Astrocyte of the spinal cord (primary cell): Measurements from ENCODE around the gene FBN1.

Experiments
- DNase-seq: peaks from one replicate; pipeline ENCODE4 v3.0.0; 2011; ENCODE audit warnings: low read depth, low spot score
- H3K4me3 ChIP-seq: 2 replicates; pipeline ENCODE4 v1.5.1; 2011; ENCODE audit warnings: low read depth, mild to moderate bottlenecking, low read length, moderate library complexity
- in situ Hi-C: cut with HindIII; loops from 2 replicates; pipeline ENCODE4 v1.10.0; 2017; ENCODE audit warnings: low sequenced_read_pairs
- TF ChIP-seq, protein P1 (sequence below): IDR thresholded peaks from 2 replicates; pipeline ENCODE4 v1.5.1; 2012; ENCODE audit warnings: low read depth, mild to moderate bottlenecking, low read length, inconsistent platforms

The FBN1 gene

DNA sequence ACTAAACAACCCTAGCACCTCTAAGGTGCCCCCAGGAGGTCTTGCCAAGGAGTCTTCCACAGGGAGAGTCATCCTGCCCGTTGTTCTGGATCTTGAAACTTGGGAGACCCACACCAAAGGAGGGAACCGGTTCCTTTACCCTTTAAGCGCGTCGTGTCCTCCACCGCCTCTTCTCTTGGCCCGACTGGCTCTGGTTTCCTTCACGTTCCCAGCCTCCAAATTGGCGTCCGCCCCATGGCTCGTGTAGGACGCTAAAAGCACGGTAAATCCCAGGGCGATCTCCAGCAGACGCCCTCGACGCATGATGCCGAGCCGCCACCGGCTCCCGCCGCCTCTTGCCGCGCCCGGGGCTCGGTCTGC, 1.1 kb downstream of the FBN1 start:
- in situ Hi-C loops = no loop called here
- H3K4me3 ChIP-seq = peak overlapping the region; percentile 97
- peak; percentile 47 for DNase-seq
- TF ChIP-seq, protein P1, sequence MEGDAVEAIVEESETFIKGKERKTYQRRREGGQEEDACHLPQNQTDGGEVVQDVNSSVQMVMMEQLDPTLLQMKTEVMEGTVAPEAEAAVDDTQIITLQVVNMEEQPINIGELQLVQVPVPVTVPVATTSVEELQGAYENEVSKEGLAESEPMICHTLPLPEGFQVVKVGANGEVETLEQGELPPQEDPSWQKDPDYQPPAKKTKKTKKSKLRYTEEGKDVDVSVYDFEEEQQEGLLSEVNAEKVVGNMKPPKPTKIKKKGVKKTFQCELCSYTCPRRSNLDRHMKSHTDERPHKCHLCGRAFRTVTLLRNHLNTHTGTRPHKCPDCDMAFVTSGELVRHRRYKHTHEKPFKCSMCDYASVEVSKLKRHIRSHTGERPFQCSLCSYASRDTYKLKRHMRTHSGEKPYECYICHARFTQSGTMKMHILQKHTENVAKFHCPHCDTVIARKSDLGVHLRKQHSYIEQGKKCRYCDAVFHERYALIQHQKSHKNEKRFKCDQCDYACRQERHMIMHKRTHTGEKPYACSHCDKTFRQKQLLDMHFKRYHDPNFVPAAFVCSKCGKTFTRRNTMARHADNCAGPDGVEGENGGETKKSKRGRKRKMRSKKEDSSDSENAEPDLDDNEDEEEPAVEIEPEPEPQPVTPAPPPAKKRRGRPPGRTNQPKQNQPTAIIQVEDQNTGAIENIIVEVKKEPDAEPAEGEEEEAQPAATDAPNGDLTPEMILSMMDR = no peak

DNA sequence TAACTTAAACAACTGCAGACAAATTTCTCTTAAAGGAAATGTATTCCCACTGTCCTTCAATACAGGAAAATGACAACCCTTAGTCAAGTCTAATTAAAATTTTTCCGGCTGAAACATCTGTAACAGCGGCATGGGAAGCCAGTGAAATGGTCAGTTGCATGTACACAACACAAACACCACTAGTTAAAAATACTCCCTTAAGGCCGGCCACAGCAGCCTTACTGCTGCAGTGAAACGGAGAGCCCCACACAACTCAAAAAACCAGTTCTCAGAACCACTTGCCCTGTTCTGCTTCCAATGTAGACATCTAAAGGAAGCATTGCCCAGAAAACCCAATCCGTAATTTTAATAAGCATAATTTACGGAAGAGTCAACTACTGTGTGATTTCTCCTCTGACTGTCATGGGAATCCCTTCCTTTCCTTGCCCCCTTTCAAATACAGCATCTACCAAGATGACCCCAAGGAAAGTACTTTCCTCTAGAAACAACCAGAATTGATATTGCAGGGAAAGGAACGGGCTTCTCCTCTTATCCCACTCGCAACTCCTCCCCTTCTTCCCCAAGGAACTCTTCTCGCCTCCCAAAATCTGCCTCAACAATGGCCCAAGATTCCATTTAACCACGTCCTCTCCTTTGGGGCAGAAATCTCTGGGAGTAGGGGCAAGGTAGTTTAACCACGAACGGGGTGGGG, 1.6 kb downstream of the FBN1 start:
- DNase-seq = no peak
- in situ Hi-C loops = no loop called here
- H3K4me3 ChIP-seq = peak overlapping the region; percentile 97

DNA sequence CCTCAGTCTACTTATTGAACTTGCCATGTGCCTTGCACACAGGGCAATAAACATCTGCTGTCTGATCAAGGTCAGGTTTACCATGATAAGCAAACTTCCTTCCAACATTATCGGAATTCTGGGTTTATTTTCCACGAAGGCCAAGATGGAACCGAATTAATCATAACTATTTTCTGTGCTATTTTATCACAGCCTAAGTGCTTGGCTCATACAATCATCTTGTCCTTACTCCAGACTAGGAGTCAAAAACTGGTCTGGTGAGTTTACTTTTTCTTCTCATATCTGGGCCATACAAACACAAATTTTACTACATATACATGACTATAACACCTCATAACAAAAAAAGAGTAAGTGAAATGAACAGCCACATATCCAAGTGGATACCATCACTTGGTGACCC, 2.3 kb downstream of the FBN1 start:
- TF ChIP-seq, protein P1 = no peak
- DNase-seq = no peak
- in situ Hi-C loops = no loop called here
- H3K4me3 ChIP-seq = peak overlapping the region; percentile 97

More for the DNA sequence above, 1.6 kb downstream of the FBN1 start:
- TF ChIP-seq, protein P1 = no peak

DNA sequence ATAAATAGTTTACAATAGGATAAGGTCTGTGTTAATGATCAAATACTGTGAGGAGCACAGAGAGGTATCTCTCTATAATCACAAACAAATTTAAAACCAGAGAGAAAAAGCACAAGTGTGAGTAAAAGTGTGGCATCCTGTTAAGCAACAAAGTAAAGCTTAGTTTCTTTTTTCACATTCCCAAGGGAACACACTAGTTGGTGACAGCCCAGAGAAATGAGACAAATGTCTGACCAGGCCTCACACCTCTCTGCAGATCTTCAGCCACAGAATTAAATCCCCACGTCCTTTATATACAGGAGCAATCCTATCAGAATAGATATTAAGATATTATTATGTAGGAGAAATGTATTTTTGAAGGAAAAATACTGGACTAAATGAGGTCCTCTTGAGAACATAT, 2.7 kb downstream of the FBN1 start:
- in situ Hi-C loops = no loop called here
- TF ChIP-seq, protein P1 = no peak
- H3K4me3 ChIP-seq = peak overlapping the region; percentile 97
- DNase-seq = no peak

DNA sequence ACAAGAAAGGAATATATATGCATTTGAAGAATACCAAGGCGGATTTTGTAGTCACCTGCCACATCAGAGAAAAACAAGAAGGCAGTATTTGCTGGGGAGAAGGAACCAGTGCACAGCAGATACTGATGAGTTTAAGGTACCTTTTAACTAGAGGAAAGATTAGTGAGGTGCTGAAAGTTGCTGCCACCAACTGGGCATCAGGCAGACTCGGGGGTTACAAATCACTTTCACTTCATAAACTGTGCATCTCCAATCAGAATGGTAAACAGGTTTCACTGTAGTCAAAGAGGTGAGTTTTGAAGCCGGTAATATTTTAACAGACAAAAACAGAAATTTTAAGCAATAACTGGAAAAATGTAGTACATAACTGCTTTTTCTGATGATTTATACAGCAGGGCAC, 4.1 kb downstream of the FBN1 start:
- in situ Hi-C loops = no loop called here
- TF ChIP-seq, protein P1 = peak; percentile 41
- DNase-seq = peak; percentile 51
- peak overlapping the region; percentile 14 for H3K4me3 ChIP-seq

DNA sequence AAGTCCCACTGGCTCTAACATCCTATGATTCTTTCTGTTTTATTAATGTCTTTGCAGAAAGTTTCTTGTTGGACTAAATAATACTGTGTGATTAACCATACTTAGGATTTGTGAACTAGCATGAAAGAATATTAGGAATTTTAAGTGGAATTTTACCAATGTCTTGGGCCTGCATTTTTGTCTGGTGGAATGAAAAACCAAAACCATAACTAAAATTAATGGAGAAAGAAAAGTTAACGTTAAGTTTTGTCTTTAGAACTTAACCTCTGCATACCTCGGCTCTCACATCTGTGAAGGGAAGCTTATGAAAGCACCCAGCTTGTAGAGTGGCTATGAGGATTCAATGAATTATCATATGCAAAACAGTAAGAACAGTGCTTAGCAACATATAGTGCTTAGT, 6.5 kb downstream of the FBN1 start:
- DNase-seq = no peak
- in situ Hi-C loops = no loop called here
- TF ChIP-seq, protein P1 = no peak
- no peak overlapping the region for H3K4me3 ChIP-seq
